DOHH2 (cell line): Measurements from ENCODE around the gene ANP32D.
"Not testable (repeated sequence)": the region's sequence is repeated elsewhere in the genome, so short reads cannot be mapped to it uniquely, and the experiment has no call there.

ENCODE experiments used
- H3F3A ChIP-seq: fragments of 200-600 bp; sonication (generic), shearing (Covaris generic); 2 replicates; pipeline ENCODE4 v1.6.0; 2016; ENCODE audit warnings: antibody characterized with exemption, mild to moderate bottlenecking; ENCODE audit not compliant: control insufficient read depth, insufficient read depth
- H3K27ac ChIP-seq: fragments of 200-600 bp; sonication (generic); 2 replicates; pipeline ENCODE4 v1.5.1; 2014; ENCODE audit warnings: low read depth, mild to moderate bottlenecking, low read length, moderate library complexity
- H3K27me3 ChIP-seq: fragments of 200-600 bp; sonication (generic); 2 replicates; pipeline ENCODE4 v1.6.1; 2014; ENCODE audit warnings: mild to moderate bottlenecking, low read length, mixed read lengths; ENCODE audit not compliant: control insufficient read depth
- H3K36me3 ChIP-seq: fragments of 200-600 bp; sonication (generic); 2 replicates; pipeline ENCODE4 v1.6.1; 2014; ENCODE audit warnings: mild to moderate bottlenecking, low read length, moderate library complexity, mixed read lengths; ENCODE audit not compliant: control insufficient read depth
- H3K4me1 ChIP-seq: fragments of 200-600 bp; sonication (generic); 2 replicates; pipeline ENCODE4 v1.6.1; 2014; ENCODE audit warnings: mild to moderate bottlenecking, low read length, mixed read lengths; ENCODE audit not compliant: control insufficient read depth
- H3K4me2 ChIP-seq: fragments of 200-600 bp; sonication (generic); 2 replicates; pipeline ENCODE4 v1.6.0; 2014; ENCODE audit warnings: mild to moderate bottlenecking, low read length, moderate library complexity
- H3K4me3 ChIP-seq: fragments of 200-600 bp; sonication (generic); 2 replicates; pipeline ENCODE4 v1.5.1; 2014; ENCODE audit warnings: mild to moderate bottlenecking, low read length, mixed read lengths
- H3K79me2 ChIP-seq: fragments of 200-600 bp; sonication (generic); 2 replicates; pipeline ENCODE4 v1.6.1; 2014; ENCODE audit warnings: mild to moderate bottlenecking, low read length, mixed read lengths; ENCODE audit not compliant: control insufficient read depth
- H3K9me2 ChIP-seq: fragments of 200-600 bp; sonication (generic); replicated peaks from 2 replicates; pipeline ENCODE4 v1.6.1; 2014; ENCODE audit warnings: mild to moderate bottlenecking, low read length, mixed read lengths; ENCODE audit not compliant: control insufficient read depth
- H3K9me3 ChIP-seq: fragments of 200-600 bp; sonication (generic); 2 replicates; pipeline ENCODE4 v1.6.1; 2014; ENCODE audit warnings: antibody characterized with exemption, low read length, mixed read lengths; ENCODE audit not compliant: control insufficient read depth, insufficient read depth
- H4K20me1 ChIP-seq: fragments of 200-600 bp; sonication (generic); 2 replicates; pipeline ENCODE4 v1.6.0; 2014; ENCODE audit warnings: low read depth, mild to moderate bottlenecking, antibody characterized with exemption, low read length, moderate library complexity; ENCODE audit not compliant: control insufficient read depth, insufficient read depth
- EZH2phosphoT487 ChIP-seq: fragments of 200-600 bp; sonication (generic); IDR thresholded peaks from 2 replicates; pipeline ENCODE4 v1.6.1; 2017; ENCODE audit warnings: borderline replicate concordance, mild to moderate bottlenecking, antibody characterized with exemption, low read length, moderate library complexity, mixed read lengths
- TF ChIP-seq, protein P1 (sequence below): fragments of 200-600 bp; sonication (generic); IDR thresholded peaks from one replicate; pipeline ENCODE4 v1.5.1; 2014; ENCODE audit warnings: antibody characterized with exemption, mild to moderate bottlenecking, low read depth, low read length; ENCODE audit not compliant: poor library complexity, severe bottlenecking

Gene ANP32D

DNA sequence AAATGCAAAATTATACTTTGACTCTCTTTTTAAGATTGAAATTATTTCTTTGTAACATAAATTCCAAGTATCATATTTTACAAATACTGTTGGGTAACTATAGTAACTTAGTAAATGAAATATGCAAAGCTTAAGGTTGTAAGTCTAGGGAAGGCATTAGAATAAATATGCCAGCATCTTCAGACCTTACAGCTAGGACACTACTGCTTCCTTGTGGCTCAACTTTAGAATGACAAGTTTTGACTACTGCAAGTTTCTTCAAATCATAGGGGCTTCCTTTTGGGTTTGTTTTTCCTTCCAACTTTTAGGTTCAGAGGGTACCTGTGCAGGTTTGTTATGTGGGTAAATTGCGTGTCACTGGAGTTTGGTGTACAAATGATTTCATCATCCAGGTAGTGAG is 17.7 kb upstream of the ANP32D start:
- H3K9me2 ChIP-seq = no peaks in the 10 kb centered on the region
- H3K27ac ChIP-seq = no peak overlapping the region
- no peak overlapping the region for H3K4me3 ChIP-seq

GRCh38 chr12:48455116-48455515 is 17.2 kb upstream of the ANP32D start:
- Histone ChIP-seq H3F3A (no peaks in the 10 kb centered on the region), H3K4me1 (no peaks in the 10 kb centered on the region), H3K27ac (no peak overlapping the region), H3K9me2 (no peaks in the 10 kb centered on the region), H3K79me2 (no peaks in the 10 kb centered on the region), H3K27me3 (no peaks in the 10 kb centered on the region), H3K36me3 (no peaks in the 10 kb centered on the region), H3K4me2 (no peak overlapping the region), H3K4me3 (no peak overlapping the region), H3K9me3 (no peaks in the 10 kb centered on the region), H4K20me1 (no peaks in the 10 kb centered on the region)
- TF ChIP-seq, protein P1, sequence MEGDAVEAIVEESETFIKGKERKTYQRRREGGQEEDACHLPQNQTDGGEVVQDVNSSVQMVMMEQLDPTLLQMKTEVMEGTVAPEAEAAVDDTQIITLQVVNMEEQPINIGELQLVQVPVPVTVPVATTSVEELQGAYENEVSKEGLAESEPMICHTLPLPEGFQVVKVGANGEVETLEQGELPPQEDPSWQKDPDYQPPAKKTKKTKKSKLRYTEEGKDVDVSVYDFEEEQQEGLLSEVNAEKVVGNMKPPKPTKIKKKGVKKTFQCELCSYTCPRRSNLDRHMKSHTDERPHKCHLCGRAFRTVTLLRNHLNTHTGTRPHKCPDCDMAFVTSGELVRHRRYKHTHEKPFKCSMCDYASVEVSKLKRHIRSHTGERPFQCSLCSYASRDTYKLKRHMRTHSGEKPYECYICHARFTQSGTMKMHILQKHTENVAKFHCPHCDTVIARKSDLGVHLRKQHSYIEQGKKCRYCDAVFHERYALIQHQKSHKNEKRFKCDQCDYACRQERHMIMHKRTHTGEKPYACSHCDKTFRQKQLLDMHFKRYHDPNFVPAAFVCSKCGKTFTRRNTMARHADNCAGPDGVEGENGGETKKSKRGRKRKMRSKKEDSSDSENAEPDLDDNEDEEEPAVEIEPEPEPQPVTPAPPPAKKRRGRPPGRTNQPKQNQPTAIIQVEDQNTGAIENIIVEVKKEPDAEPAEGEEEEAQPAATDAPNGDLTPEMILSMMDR = no peak
- no peak for TF ChIP-seq EZH2phosphoT487

More for the DNA sequence above, 17.7 kb upstream of the ANP32D start:
- H3K9me3 ChIP-seq = no peaks in the 10 kb centered on the region
- H3K79me2 ChIP-seq = no peaks in the 10 kb centered on the region
- TF ChIP-seq EZH2phosphoT487 = no peak
- TF ChIP-seq, protein P1 = peak; percentile 36
- H3F3A ChIP-seq = no peaks in the 10 kb centered on the region
- H3K4me1 ChIP-seq = no peaks in the 10 kb centered on the region
- H4K20me1 ChIP-seq = no peaks in the 10 kb centered on the region
- H3K27me3 ChIP-seq = no peaks in the 10 kb centered on the region
- no peaks in the 10 kb centered on the region for H3K36me3 ChIP-seq
- no peak overlapping the region for H3K4me2 ChIP-seq

DNA sequence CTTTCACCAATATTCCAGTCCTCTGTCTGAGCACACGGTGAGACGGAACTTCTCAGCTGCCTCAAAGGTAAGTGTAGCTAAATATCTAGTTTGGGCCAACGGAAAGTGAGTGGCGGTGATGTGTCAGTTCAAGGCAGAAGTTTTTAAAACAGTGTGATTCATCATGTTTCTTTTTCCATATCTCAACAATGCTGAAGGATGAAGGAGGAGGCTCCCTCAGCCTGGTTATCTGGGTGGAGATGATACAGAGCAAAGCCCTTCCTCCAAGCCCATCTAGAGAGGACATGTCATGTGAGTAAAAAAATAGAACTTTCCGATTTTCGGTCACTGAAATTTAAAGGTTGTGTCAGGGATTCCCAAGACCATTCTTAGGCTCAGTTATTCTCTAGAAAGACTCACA is 13.1 kb upstream of the ANP32D start:
- Histone ChIP-seq H3K27me3 (peaks cover 7% of the 10 kb centered on the region; the same call in 1 of the 2 replicates), H3K79me2 (no peaks in the 10 kb centered on the region), H3K9me3 (no peaks in the 10 kb centered on the region)

DNA sequence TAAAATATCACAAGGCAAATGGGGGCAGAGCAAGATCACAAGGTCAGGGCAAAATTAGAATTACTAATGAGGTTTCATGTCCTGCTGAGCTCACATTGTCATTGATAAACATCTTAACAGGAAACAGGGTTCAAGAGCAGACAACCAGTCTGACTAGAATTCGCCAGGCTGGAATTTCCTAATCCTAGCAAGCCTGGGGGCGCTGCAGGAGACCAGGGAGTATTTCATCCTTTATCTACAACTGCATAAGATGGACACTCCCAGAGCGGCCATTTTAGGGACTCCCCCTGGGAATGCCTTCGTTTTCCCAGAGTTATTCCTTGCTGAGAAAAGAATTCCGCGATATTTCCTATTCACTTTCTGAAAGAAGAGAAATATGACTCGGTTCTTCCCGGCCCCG is 3.3 kb upstream of the ANP32D start:
- H3K27me3 ChIP-seq, H3K4me1 ChIP-seq, H3K4me2 ChIP-seq, H3K27ac ChIP-seq, H3K79me2 ChIP-seq, H4K20me1 ChIP-seq, H3K9me2 ChIP-seq, H3K4me3 ChIP-seq, H3K9me3 ChIP-seq, H3K36me3 ChIP-seq, H3F3A ChIP-seq: not testable (repeated sequence)

More for the DNA sequence above, 13.1 kb upstream of the ANP32D start:
- Histone ChIP-seq H3K4me3 (no peak overlapping the region), H3K9me2 (no peaks in the 10 kb centered on the region), H3K4me2 (no peak overlapping the region), H3K36me3 (no peaks in the 10 kb centered on the region), H3K4me1 (no peaks in the 10 kb centered on the region), H3F3A (no peaks in the 10 kb centered on the region), H4K20me1 (no peaks in the 10 kb centered on the region), H3K27ac (no peak overlapping the region)
- TF ChIP-seq EZH2phosphoT487 = no peak
- TF ChIP-seq, protein P1 = no peak
